GM19328 (cell line): ENCODE measurements around the gene ZFYVE28.
"Not testable (repeated sequence)": the region's sequence is repeated elsewhere in the genome, so short reads cannot be mapped to it uniquely, and the experiment has no call there.

ENCODE experiments used
- ATAC-seq: cut with Tn5 transposase; IDR thresholded peaks from one replicate; pipeline ENCODE4 v1.9.1; 2021; ENCODE audit warnings: mild to moderate bottlenecking, moderate library complexity; ENCODE audit not compliant: unreplicated experiment

Gene ZFYVE28

GRCh38 chr4:2393353-2394270 is 24.8 kb downstream of the ZFYVE28 start:
- ATAC-seq: no peak

GRCh38 chr4:2390784-2391421 is 27.5 kb downstream of the ZFYVE28 start:
- no peak for ATAC-seq

- ATAC-seq: no peak
Measured at GRCh38 chr4:2390146-2390545, 28.3 kb downstream of the ZFYVE28 start.

- no peak for ATAC-seq
Measured at GRCh38 chr4:2389691-2390090, 28.8 kb downstream of the ZFYVE28 start.

GRCh38 chr4:2388429-2389182 is 29.8 kb downstream of the ZFYVE28 start:
- ATAC-seq: no peak

- no peak for ATAC-seq
Measured at GRCh38 chr4:2387829-2388228, 30.6 kb downstream of the ZFYVE28 start.

- ATAC-seq: no peak
Measured at GRCh38 chr4:2387218-2387617, 31.2 kb downstream of the ZFYVE28 start.

- ATAC-seq: no peak
Measured at GRCh38 chr4:2386717-2387116, 31.7 kb downstream of the ZFYVE28 start.

GRCh38 chr4:2385516-2385915 is 32.9 kb downstream of the ZFYVE28 start:
- ATAC-seq: no peak

GRCh38 chr4:2384245-2384644 is 34.2 kb downstream of the ZFYVE28 start:
- ATAC-seq: no peak

- no peak for ATAC-seq
Measured at GRCh38 chr4:2383760-2384159, 34.7 kb downstream of the ZFYVE28 start.

- not testable (repeated sequence) for ATAC-seq
Measured at GRCh38 chr4:2383220-2383631, 35.2 kb downstream of the ZFYVE28 start.

GRCh38 chr4:2382769-2383202 is 35.7 kb downstream of the ZFYVE28 start:
- not testable (repeated sequence) for ATAC-seq

GRCh38 chr4:2380589-2380988 is 37.9 kb downstream of the ZFYVE28 start:
- ATAC-seq: not testable (repeated sequence)

- ATAC-seq: no peak
Measured at GRCh38 chr4:2378898-2379297, 39.5 kb downstream of the ZFYVE28 start.

- ATAC-seq: no peak
Measured at GRCh38 chr4:2378401-2378800, 40.0 kb downstream of the ZFYVE28 start.

- ATAC-seq: no peak
Measured at GRCh38 chr4:2377241-2377640, 41.2 kb downstream of the ZFYVE28 start.

- ATAC-seq: no peak
Measured at GRCh38 chr4:2375427-2375826, 43.0 kb downstream of the ZFYVE28 start.

- no peak for ATAC-seq
Measured at GRCh38 chr4:2373532-2373931, 44.9 kb downstream of the ZFYVE28 start.

GRCh38 chr4:2372488-2373030 is 45.9 kb downstream of the ZFYVE28 start:
- no peak for ATAC-seq
